ENCODE data around the gene TBCCD1.

TBCCD1 gene

GRCh38 chr3:186612065-186612464 lies 44.9 kb upstream of the TBCCD1 start:
- ChIA-PET POLR2A (no interaction called here), CTCF (interaction anchor here (0.7 to 2.1 kb wide), 4 partner anchors 15 to 668 kb away, joined by 3 to 6 read pairs (median 5); no protein-coding TSS in a partner anchor)
- Histone ChIP-seq H3K4me3 (ENCODE audit: control insufficient read depth in 1 of 7, extremely low read depth in 1 of 7, insufficient read depth in 4 of 7, low read depth in 2 of 7, low read length in 6 of 7) (no peak overlapping the region), H3K27ac (ENCODE audit: insufficient read depth in 1 of 2, low read depth in 1 of 2, low read length in 2 of 2, poor library complexity in 1 of 2, severe bottlenecking in 2 of 2) (no peak overlapping the region), H3K36me3 (ENCODE audit: control insufficient read depth in 4 of 4, insufficient read depth in 4 of 4, low read length in 3 of 4) (no peaks in the 10 kb centered on the region), H3K9me3 (ENCODE audit: control extremely low read depth in 1 of 5, control insufficient read depth in 4 of 5, insufficient read depth in 2 of 5, low read depth in 1 of 5, low read length in 4 of 5) (no peaks in the 10 kb centered on the region), H3K4me1 (ENCODE audit: control extremely low read depth in 1 of 4, control insufficient read depth in 4 of 4, insufficient read depth in 4 of 4, low read length in 3 of 4) (peaks cover 0 to 12% (median 8%) of the 10 kb centered on the region in 4 experiments), H3K27me3 (replicated peaks in 2 of 5; ENCODE audit: control insufficient read depth in 4 of 5, insufficient read depth in 5 of 5, low read length in 4 of 5) (peaks cover 0 to 4% (median 0%) of the 10 kb centered on the region in 5 experiments)
- 100% methylated on average over 4 of the region's 5 CpGs for WGBS (ENCODE audit: insufficient coverage)
- DNase-seq, result no peak

GRCh38 chr3:186609247-186609868 lies 42.2 kb upstream of the TBCCD1 start:
- Histone ChIP-seq H3K9me3 (ENCODE audit: control extremely low read depth in 1 of 5, control insufficient read depth in 4 of 5, insufficient read depth in 2 of 5, low read depth in 1 of 5, low read length in 4 of 5) (no peaks in the 10 kb centered on the region), H3K4me3 (ENCODE audit: control insufficient read depth in 1 of 7, extremely low read depth in 1 of 7, insufficient read depth in 4 of 7, low read depth in 2 of 7, low read length in 6 of 7) (no peak overlapping the region), H3K36me3 (ENCODE audit: control insufficient read depth in 4 of 4, insufficient read depth in 4 of 4, low read length in 3 of 4) (no peaks in the 10 kb centered on the region), H3K27ac (ENCODE audit: insufficient read depth in 1 of 2, low read depth in 1 of 2, low read length in 2 of 2, poor library complexity in 1 of 2, severe bottlenecking in 2 of 2) (no peak overlapping the region), H3K4me1 (ENCODE audit: control extremely low read depth in 1 of 4, control insufficient read depth in 4 of 4, insufficient read depth in 4 of 4, low read length in 3 of 4) (peaks cover 0 to 2% (median 1%) of the 10 kb centered on the region in 4 experiments), H3K27me3 (replicated peaks in 2 of 5; ENCODE audit: control insufficient read depth in 4 of 5, insufficient read depth in 5 of 5, low read length in 4 of 5) (peaks cover 0 to 4% (median 0%) of the 10 kb centered on the region in 5 experiments)
- ChIA-PET POLR2A (no interaction called here), CTCF (interaction anchor here (0.7 to 2.4 kb wide), 4 partner anchors 8 to 205 kb away, joined by 3 to 8 read pairs (median 3); partner anchors contain the start of gene EIF4A2)
- DNase-seq, result no peak
- 100% methylated on average over 6 of the region's 8 CpGs for WGBS (ENCODE audit: insufficient coverage)

- Histone ChIP-seq H3K36me3 (ENCODE audit: control insufficient read depth in 4 of 4, insufficient read depth in 4 of 4, low read length in 3 of 4) (no peaks in the 10 kb centered on the region), H3K27ac (ENCODE audit: insufficient read depth in 1 of 2, low read depth in 1 of 2, low read length in 2 of 2, poor library complexity in 1 of 2, severe bottlenecking in 2 of 2) (no peak overlapping the region), H3K9me3 (ENCODE audit: control extremely low read depth in 1 of 5, control insufficient read depth in 4 of 5, insufficient read depth in 2 of 5, low read depth in 1 of 5, low read length in 4 of 5) (no peaks in the 10 kb centered on the region), H3K4me3 (ENCODE audit: control insufficient read depth in 1 of 7, extremely low read depth in 1 of 7, insufficient read depth in 4 of 7, low read depth in 2 of 7, low read length in 6 of 7) (no peak overlapping the region), H3K4me1 (ENCODE audit: control extremely low read depth in 1 of 4, control insufficient read depth in 4 of 4, insufficient read depth in 4 of 4, low read length in 3 of 4) (no peaks in the 10 kb centered on the region), H3K27me3 (replicated peaks in 2 of 5; ENCODE audit: control insufficient read depth in 4 of 5, insufficient read depth in 5 of 5, low read length in 4 of 5) (peaks cover 0 to 3% (median 0%) of the 10 kb centered on the region in 5 experiments)
- 94% methylated on average over 2 of the region's 2 CpGs for WGBS (ENCODE audit: insufficient coverage)
- ChIA-PET CTCF (interaction anchor here (2.4 kb wide), 1 partner anchor 8 kb away, joined by 8 read pairs; no protein-coding TSS in a partner anchor), POLR2A (no interaction called here)
- DNase-seq, result no peak
Observed at GRCh38 chr3:186608624-186609215, 41.6 kb upstream of the TBCCD1 start.

GRCh38 chr3:186605561-186606545 lies 38.7 kb upstream of the TBCCD1 start:
- no peaks in the 10 kb centered on the region for H3K9me3 ChIP-seq (ENCODE audit: control extremely low read depth in 1 of 5, control insufficient read depth in 4 of 5, insufficient read depth in 2 of 5, low read depth in 1 of 5, low read length in 4 of 5)
- H3K27ac ChIP-seq (ENCODE audit: insufficient read depth in 1 of 2, low read depth in 1 of 2, low read length in 2 of 2, poor library complexity in 1 of 2, severe bottlenecking in 2 of 2), result no peak overlapping the region
- H3K27me3 ChIP-seq (replicated peaks in 2 of 5; ENCODE audit: control insufficient read depth in 4 of 5, insufficient read depth in 5 of 5, low read length in 4 of 5), result no peaks in the 10 kb centered on the region
- ChIA-PET CTCF (interaction anchor here (7.9 kb wide), 1 partner anchor 10 kb away, joined by 59 read pairs; the partner anchor contains the start of gene AHSG), POLR2A (no interaction called here)
- DNase-seq, result no peak
- no peak overlapping the region for H3K4me3 ChIP-seq (ENCODE audit: control insufficient read depth in 1 of 7, extremely low read depth in 1 of 7, insufficient read depth in 4 of 7, low read depth in 2 of 7, low read length in 6 of 7)
- 98% methylated on average over 4 of the region's 5 CpGs for WGBS (ENCODE audit: insufficient coverage)
- no peaks in the 10 kb centered on the region for H3K36me3 ChIP-seq (ENCODE audit: control insufficient read depth in 4 of 4, insufficient read depth in 4 of 4, low read length in 3 of 4)
- H3K4me1 ChIP-seq (ENCODE audit: control extremely low read depth in 1 of 4, control insufficient read depth in 4 of 4, insufficient read depth in 4 of 4, low read length in 3 of 4), result no peaks in the 10 kb centered on the region

- DNase-seq, result no peak
- POLR2A ChIA-PET, result no interaction called here
- no peak overlapping the region for H3K4me3 ChIP-seq (ENCODE audit: control insufficient read depth in 1 of 7, extremely low read depth in 1 of 7, insufficient read depth in 4 of 7, low read depth in 2 of 7, low read length in 6 of 7)
- H3K4me1 ChIP-seq (ENCODE audit: control extremely low read depth in 1 of 4, control insufficient read depth in 4 of 4, insufficient read depth in 4 of 4, low read length in 3 of 4), result no peaks in the 10 kb centered on the region
- no peaks in the 10 kb centered on the region for H3K27me3 ChIP-seq (replicated peaks in 2 of 5; ENCODE audit: control insufficient read depth in 4 of 5, insufficient read depth in 5 of 5, low read length in 4 of 5)
- CTCF ChIA-PET, result interaction anchor here (7.9 kb wide), 1 partner anchor 11 kb away, joined by 59 read pairs; the partner anchor contains the start of gene AHSG
- H3K36me3 ChIP-seq (ENCODE audit: control insufficient read depth in 4 of 4, insufficient read depth in 4 of 4, low read length in 3 of 4), result no peaks in the 10 kb centered on the region
- no peak overlapping the region for H3K27ac ChIP-seq (ENCODE audit: insufficient read depth in 1 of 2, low read depth in 1 of 2, low read length in 2 of 2, poor library complexity in 1 of 2, severe bottlenecking in 2 of 2)
- H3K9me3 ChIP-seq (ENCODE audit: control extremely low read depth in 1 of 5, control insufficient read depth in 4 of 5, insufficient read depth in 2 of 5, low read depth in 1 of 5, low read length in 4 of 5), result no peaks in the 10 kb centered on the region
Observed at GRCh38 chr3:186605078-186605477, 37.9 kb upstream of the TBCCD1 start.

GRCh38 chr3:186603159-186603558 lies 36.0 kb upstream of the TBCCD1 start:
- no peak for DNase-seq
- no peaks in the 10 kb centered on the region for H3K27me3 ChIP-seq (replicated peaks in 2 of 5; ENCODE audit: control insufficient read depth in 4 of 5, insufficient read depth in 5 of 5, low read length in 4 of 5)
- H3K27ac ChIP-seq (ENCODE audit: insufficient read depth in 1 of 2, low read depth in 1 of 2, low read length in 2 of 2, poor library complexity in 1 of 2, severe bottlenecking in 2 of 2), result no peak overlapping the region
- H3K4me3 ChIP-seq (ENCODE audit: control insufficient read depth in 1 of 7, extremely low read depth in 1 of 7, insufficient read depth in 4 of 7, low read depth in 2 of 7, low read length in 6 of 7), result no peak overlapping the region
- H3K9me3 ChIP-seq (ENCODE audit: control extremely low read depth in 1 of 5, control insufficient read depth in 4 of 5, insufficient read depth in 2 of 5, low read depth in 1 of 5, low read length in 4 of 5), result no peaks in the 10 kb centered on the region
- ChIA-PET CTCF (interaction anchor here (1.5 to 7.9 kb wide), 2 partner anchors 13 to 18 kb away, joined by 4 to 59 read pairs; partner anchors contain the start of gene AHSG), POLR2A (no interaction called here)
- 94% methylated on average over 2 of the region's 7 CpGs for WGBS (ENCODE audit: insufficient coverage)
- H3K4me1 ChIP-seq (ENCODE audit: control extremely low read depth in 1 of 4, control insufficient read depth in 4 of 4, insufficient read depth in 4 of 4, low read length in 3 of 4), result no peaks in the 10 kb centered on the region
- H3K36me3 ChIP-seq (ENCODE audit: control insufficient read depth in 4 of 4, insufficient read depth in 4 of 4, low read length in 3 of 4), result no peaks in the 10 kb centered on the region
